CD4-positive, alpha-beta T cell (primary cell): ENCODE measurements around the gene CD46. TPM values are rescaled to one million over a fixed set of nuclear protein-coding genes. Genes with fewer than 3 reads are reported as not detected.

Experiments
- ATAC-seq: fragments of 200-7000 bp; cut with Tn5 transposase; one replicate; pipeline ENCODE4 v1.10.0; 2022; ENCODE audit warnings: mild to moderate bottlenecking; ENCODE audit not compliant: poor library complexity
- CTCF ChIA-PET: fragments of 350-600 bp; sonication (Branson Sonifier 250); formaldehyde crosslinking; loops from one replicate; lab custom pipeline; 2021; ENCODE audit warnings: antibody characterized with exemption, inconsistent platforms; lab: Charles Lee
- POLR2A ChIA-PET: fragments of 350-600 bp; sonication (Branson Sonifier 250); formaldehyde crosslinking; loops from one replicate; lab custom pipeline; 2021; ENCODE audit warnings: antibody characterized with exemption, inconsistent platforms; lab: Charles Lee
- DNase-seq, 14 experiments: peaks; one replicate each; pipeline ENCODE4 v3.0.0-alpha.2; 2013 to 2020; ENCODE audit warnings: mixed read lengths in 2 of 14
- H3K27ac ChIP-seq, 2 donors: one replicate each; pipeline versions ENCODE4 v1.5.1 to v1.7.0; 2013; ENCODE audit warnings: low read length in 2 of 2, low read depth in 1 of 2, mild to moderate bottlenecking in 1 of 2
- H3K27me3 ChIP-seq, 2 experiments: 1 replicate in 1 of 2; 2 replicates in 1 of 2; pipeline versions ENCODE4 v1.6.1 to v1.7.0; 2013; ENCODE audit warnings: low read length in 2 of 2, control low read depth in 1 of 2, mild to moderate bottlenecking in 1 of 2, moderate library complexity in 1 of 2; ENCODE audit not compliant: insufficient read depth in 2 of 2, control insufficient read depth in 1 of 2
- H3K36me3 ChIP-seq: one replicate; pipeline ENCODE4 v1.6.1; 2013; ENCODE audit warnings: low read length, control low read depth; ENCODE audit not compliant: insufficient read depth
- H3K4me1 ChIP-seq: one replicate; pipeline ENCODE4 v1.6.1; 2013; ENCODE audit warnings: low read length, control low read depth; ENCODE audit not compliant: insufficient read depth
- H3K4me3 ChIP-seq: one replicate; pipeline ENCODE4 v1.5.1; 2013; ENCODE audit warnings: mild to moderate bottlenecking, low read length, moderate library complexity
- H3K9me3 ChIP-seq, 2 experiments: 1 replicate in 1 of 2; 2 replicates in 1 of 2; pipeline versions ENCODE4 v1.6.1 to v1.7.0; 2013; ENCODE audit warnings: low read length in 2 of 2, mild to moderate bottlenecking in 2 of 2, control low read depth in 1 of 2, moderate library complexity in 1 of 2; ENCODE audit not compliant: control insufficient read depth in 1 of 2, insufficient read depth in 1 of 2
- H3K27ac Mint-ChIP-seq: one replicate; pipeline ENCODE4 v1.8.0; 2020; ENCODE audit warnings: mixed read lengths
- H3K27me3 Mint-ChIP-seq: one replicate; pipeline ENCODE4 v1.8.0; 2021; ENCODE audit warnings: mixed read lengths
- H3K36me3 Mint-ChIP-seq: one replicate; pipeline ENCODE4 v1.8.0; 2021; ENCODE audit warnings: low read depth, mixed read lengths
- H3K4me1 Mint-ChIP-seq: one replicate; pipeline ENCODE4 v1.8.0; 2021; ENCODE audit warnings: low read depth, mixed read lengths
- H3K4me3 Mint-ChIP-seq: one replicate; pipeline ENCODE4 v1.8.0; 2020; ENCODE audit warnings: mild to moderate bottlenecking, mixed read lengths
- H3K9me3 Mint-ChIP-seq: one replicate; pipeline ENCODE4 v1.8.0; 2020; ENCODE audit warnings: mixed read lengths
- CTCF ChIP-seq: fragments of 200-600 bp; IDR thresholded peaks from one replicate; pipeline ENCODE4 v1.8.0; 2022; ENCODE audit warnings: antibody characterized with exemption, mild to moderate bottlenecking
- intact Hi-C, 2 experiments: fragments of 100-400 bp; cut with DNase I in 1 of 2; cut with micrococcal nuclease in 1 of 2; formaldehyde crosslinking; loops; one replicate each; pipeline versions ENCODE4 v1.15.1 to v1.9.0; 2023 to 2025; cut with DNase I, micrococcal nuclease
- total RNA-seq, 174 experiments: library from RNA in 2 of 174; stranded (reverse) in 2 of 174; gene quantifications; one replicate each; pipeline ENCODE4 v1.2.3 and lab custom pipeline; 2021 to 2026

Gene CD46
- total RNA-seq, 2 experiments from 2014 or later = 111 to 115 TPM

GRCh38 chr1:207820568-207821463, 69.0 kb downstream of the CD46 start:
- H3K9me3 ChIP-seq = no peaks in the 10 kb centered on the region
- Mint-ChIP-seq H3K36me3 (peaks cover 69% of the 10 kb centered on the region), H3K27me3 (peaks cover 5% of the 10 kb centered on the region), H3K27ac (peak overlapping the region; percentile 73), H3K4me3 (peak overlapping the region; percentile 65), H3K9me3 (peaks cover 2% of the 10 kb centered on the region), H3K4me1 (peaks cover 79% of the 10 kb centered on the region)
- CTCF ChIA-PET = interaction anchor here (3.3 kb wide), 1 partner anchor 24 kb away, joined by 14 read pairs; no protein-coding TSS in a partner anchor
- DNase-seq (no peak), ATAC-seq (no peak)
- no peak overlapping the region for H3K4me3 ChIP-seq
- peaks cover 93% of the 10 kb centered on the region for H3K4me1 ChIP-seq
- peaks cover 54% of the 10 kb centered on the region for H3K36me3 ChIP-seq
- intact Hi-C loops = no loop called here
- no peak overlapping the region for H3K27ac ChIP-seq
- POLR2A ChIA-PET = interaction anchor here (2.8 kb wide), 1 partner anchor 48 kb away, joined by 11 read pairs; no protein-coding TSS in a partner anchor
- no peaks in the 10 kb centered on the region for H3K27me3 ChIP-seq
- TF ChIP-seq CTCF = no peak

- DNase-seq = no peak
- Mint-ChIP-seq H3K4me1 (peaks cover 79% of the 10 kb centered on the region), H3K27ac (peak overlapping the region; percentile 98), H3K36me3 (peaks cover 67% of the 10 kb centered on the region), H3K4me3 (peak overlapping the region; percentile 35), H3K27me3 (peaks cover 5% of the 10 kb centered on the region), H3K9me3 (peaks cover 2% of the 10 kb centered on the region)
- H3K27ac ChIP-seq = no peak overlapping the region
- TF ChIP-seq CTCF = no peak
- peaks cover 91% of the 10 kb centered on the region for H3K4me1 ChIP-seq
- no peak for ATAC-seq
- intact Hi-C loops = no loop called here
- ChIA-PET POLR2A (interaction anchor here (3.0 to 3.3 kb wide), 3 partner anchors 23 to 49 kb away, joined by 15 to 158 read pairs (median 31); no protein-coding TSS in a partner anchor), CTCF (interaction anchor here (3.3 kb wide), 1 partner anchor 47 kb away, joined by 53 read pairs; no protein-coding TSS in a partner anchor)
- H3K27me3 ChIP-seq = no peaks in the 10 kb centered on the region
- peaks cover 47% of the 10 kb centered on the region for H3K36me3 ChIP-seq
- peak overlapping the region; percentile 69 for H3K4me3 ChIP-seq
- no peaks in the 10 kb centered on the region for H3K9me3 ChIP-seq
These were observed 69.7 kb downstream of the CD46 start for GRCh38 chr1:207821464-207822045.

DNA sequence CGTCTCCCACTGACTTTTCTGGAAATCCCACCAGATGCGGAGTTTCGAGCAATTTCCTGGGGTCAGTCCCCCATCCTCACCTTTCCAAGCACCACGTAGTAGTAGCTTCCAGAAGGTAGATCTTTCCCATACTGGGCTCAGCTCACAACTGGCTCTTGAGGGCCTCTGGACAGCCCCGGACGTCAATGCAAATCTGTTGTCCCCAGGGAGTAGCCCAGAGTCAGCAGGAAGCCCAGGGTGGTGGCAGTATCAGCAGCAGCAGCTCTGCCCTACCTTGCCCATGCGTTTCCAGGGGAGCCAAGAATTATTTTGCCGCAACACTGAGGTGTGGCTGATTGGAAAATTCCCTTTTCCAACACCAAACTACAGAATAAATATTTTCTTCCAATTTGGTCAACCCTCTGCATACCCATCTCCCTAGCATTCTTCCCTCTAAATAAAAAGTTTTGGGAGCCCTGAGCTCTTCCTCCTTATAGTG, 70.3 kb downstream of the CD46 start:
- Mint-ChIP-seq H3K27me3 (peaks cover 5% of the 10 kb centered on the region), H3K9me3 (peaks cover 2% of the 10 kb centered on the region), H3K4me3 (peak overlapping the region; percentile 94), H3K27ac (peak overlapping the region; percentile 98), H3K36me3 (peaks cover 61% of the 10 kb centered on the region), H3K4me1 (peaks cover 79% of the 10 kb centered on the region)
- DNase-seq = no peak
- Histone ChIP-seq H3K27me3 (no peaks in the 10 kb centered on the region), H3K36me3 (peaks cover 42% of the 10 kb centered on the region), H3K4me3 (peak overlapping the region; percentile 69), H3K9me3 (no peaks in the 10 kb centered on the region), H3K27ac (no peak overlapping the region), H3K4me1 (peaks cover 91% of the 10 kb centered on the region)
- ATAC-seq = no peak
- POLR2A ChIA-PET = interaction anchor here (0.6 to 3.3 kb wide), 15 partner anchors 10 to 141 kb away, joined by 3 to 158 read pairs (median 11); partner anchors contain the start of gene CD46
- no peak for TF ChIP-seq CTCF
- intact Hi-C loops = no loop called here
- CTCF ChIA-PET = interaction anchor here (2.4 to 3.3 kb wide), 3 partner anchors 42 to 63 kb away, joined by 9 to 53 read pairs (median 15); no protein-coding TSS in a partner anchor
